NK-92 treated with Interleukin-12 subunit alpha and Interleukin-12 subunit beta, amount 100 ng/mL, for 24 hours (cell line): ENCODE results near the gene THAP9.
"Not testable (repeated sequence)": the region's sequence is repeated elsewhere in the genome, so short reads cannot be mapped to it uniquely, and the experiment has no call there.

Source experiments
- DNase-seq: peaks from one replicate; lab custom pipeline; 2025; lab: John Stamatoyannopoulos, UW

The THAP9 gene

DNA sequence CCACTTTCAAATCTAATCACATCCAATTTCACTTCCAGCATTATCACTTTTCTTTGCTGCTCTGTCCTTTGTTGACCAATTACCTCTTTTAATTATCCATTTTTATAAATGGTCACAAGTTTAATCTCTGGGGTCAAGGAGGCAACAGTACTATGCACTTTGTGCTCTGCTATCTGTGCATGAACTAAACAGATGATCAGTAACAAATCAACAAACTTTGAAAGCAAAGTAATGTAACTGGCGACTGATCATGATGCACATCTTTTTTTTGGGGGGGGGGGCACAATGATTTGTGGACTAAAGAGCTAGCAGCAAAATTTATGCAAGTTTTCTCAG, 8.1 kb upstream of the THAP9 start:
- DNase-seq = no peak

- no peak for DNase-seq
These were observed 6.6 kb upstream of the THAP9 start for GRCh38 chr4:82893942-82894341.

DNA sequence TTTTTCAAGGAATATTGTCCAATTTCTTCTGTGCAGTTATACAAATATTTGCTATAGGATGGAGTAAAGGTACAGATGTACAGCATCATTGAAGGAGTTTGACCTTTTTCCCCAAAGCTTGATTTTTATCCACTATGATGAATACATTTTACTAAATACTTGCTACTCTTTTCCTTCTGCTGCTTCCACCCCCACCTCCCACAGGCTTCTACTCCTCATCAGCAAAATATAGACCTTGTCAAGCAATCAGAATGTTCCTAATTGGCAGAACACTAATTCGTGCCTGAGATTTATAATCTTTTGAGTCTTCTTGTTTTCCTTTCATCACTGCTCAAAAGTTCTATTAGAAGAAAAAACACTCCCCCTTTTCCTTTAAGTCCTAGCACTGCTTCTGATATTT, 3.8 kb upstream of the THAP9 start:
- no peak for DNase-seq

GRCh38 chr4:82898322-82899243, 2.0 kb upstream of the THAP9 start:
- DNase-seq = no peak

- DNase-seq = no peak
These were observed 1.0 kb upstream of the THAP9 start for GRCh38 chr4:82899374-82900065.

GRCh38 chr4:82900066-82900410, 497 bp upstream of the THAP9 start:
- DNase-seq = no peak

GRCh38 chr4:82901183-82901718, 716 bp downstream of the THAP9 start:
- no peak for DNase-seq

GRCh38 chr4:82903737-82904136, 3.2 kb downstream of the THAP9 start:
- no peak for DNase-seq

DNA sequence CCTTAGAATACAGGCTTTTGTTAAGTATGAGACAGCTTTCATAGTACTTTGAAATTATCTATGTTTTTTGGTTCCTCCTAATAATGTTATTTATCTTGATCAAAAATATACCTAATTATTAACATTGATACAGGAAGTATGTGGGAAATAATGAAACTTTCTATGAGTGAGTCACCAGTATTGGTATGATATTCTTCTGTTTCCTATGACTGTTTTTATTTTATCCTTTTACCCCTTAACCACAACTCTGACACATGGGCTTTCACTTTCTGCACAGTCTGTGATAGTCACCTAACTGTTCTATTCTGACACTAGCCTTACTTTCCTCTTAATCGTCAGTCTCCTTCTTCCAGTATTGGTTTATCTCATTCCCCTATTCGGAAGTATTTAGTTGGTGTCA, 4.7 kb downstream of the THAP9 start:
- DNase-seq = peak; percentile 6

GRCh38 chr4:82906469-82906868, 5.9 kb downstream of the THAP9 start:
- no peak for DNase-seq

DNA sequence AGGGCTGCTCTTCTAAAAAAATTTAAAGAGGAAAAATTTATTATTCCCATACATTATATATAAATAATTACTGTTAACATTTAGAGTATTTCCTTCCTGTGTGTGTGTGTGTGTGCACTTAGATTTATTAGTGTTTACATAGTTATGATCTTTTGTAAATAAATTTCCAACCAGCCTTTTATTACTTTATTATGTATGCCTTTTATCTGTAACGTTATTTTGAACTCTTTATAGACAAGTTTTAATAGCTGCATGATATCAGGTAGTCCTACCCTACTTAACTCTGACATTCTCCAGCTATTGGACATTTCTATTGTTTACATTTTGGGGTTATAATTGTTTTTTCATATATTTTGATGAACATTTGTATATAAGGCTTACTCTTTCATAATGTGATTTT, 8.8 kb downstream of the THAP9 start:
- DNase-seq = no peak

DNA sequence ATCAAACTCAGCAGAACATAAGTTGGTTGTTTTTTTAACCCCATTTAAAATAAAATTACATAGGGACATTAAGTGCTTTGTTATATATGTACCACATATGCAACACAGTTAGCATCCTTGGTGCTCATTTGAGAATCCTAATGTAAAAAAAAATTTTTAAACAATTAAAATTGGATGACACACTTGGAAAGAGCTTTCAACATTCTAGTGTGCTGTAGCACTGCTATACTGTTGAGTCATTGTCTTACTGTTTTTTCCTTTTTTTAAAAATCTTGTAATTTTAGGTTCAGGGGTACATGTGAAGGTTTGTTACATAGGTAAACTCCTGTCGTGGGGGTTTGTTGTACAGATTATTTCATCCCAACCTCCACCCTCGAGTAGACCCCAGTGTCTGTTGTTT, 12.8 kb downstream of the THAP9 start:
- DNase-seq = no peak

DNA sequence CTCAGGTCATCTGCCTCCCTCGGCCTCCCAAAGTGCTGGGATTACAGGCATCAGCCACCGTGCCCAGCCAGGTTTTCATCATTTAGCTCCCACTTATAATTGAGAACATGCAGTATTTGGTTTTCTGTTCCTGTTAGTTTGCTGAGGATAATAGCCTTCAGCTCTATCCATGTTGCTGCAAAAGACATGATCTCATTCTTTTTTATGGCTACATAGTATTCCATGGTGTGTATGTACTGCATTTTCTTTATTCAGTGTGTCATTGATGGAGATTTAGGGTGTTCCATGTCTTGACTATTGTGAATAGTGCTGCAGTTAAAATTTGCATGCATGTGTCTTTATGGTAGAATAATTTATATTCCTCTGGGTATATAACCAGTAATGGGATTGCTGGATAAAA, 13.4 kb downstream of the THAP9 start:
- DNase-seq = not testable (repeated sequence)

DNA sequence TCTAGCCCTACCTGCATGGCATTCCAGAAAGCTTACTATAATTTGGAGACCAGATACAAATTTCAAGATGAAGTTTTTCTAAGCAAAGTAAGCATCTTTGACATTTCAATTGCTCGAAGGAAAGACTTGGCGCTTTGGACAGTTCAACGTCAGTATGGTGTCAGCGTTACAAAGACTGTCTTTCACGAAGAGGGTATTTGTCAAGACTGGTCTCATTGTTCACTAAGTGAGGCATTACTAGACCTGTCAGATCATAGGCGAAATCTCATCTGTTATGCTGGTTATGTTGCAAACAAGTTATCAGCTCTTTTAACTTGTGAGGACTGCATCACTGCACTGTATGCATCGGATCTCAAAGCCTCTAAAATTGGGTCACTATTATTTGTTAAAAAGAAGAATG, 17.6 kb downstream of the THAP9 start:
- no peak for DNase-seq

GRCh38 chr4:82919386-82919785, 18.9 kb downstream of the THAP9 start:
- no peak for DNase-seq

GRCh38 chr4:82921795-82922194, 21.3 kb downstream of the THAP9 start:
- DNase-seq = no peak

DNA sequence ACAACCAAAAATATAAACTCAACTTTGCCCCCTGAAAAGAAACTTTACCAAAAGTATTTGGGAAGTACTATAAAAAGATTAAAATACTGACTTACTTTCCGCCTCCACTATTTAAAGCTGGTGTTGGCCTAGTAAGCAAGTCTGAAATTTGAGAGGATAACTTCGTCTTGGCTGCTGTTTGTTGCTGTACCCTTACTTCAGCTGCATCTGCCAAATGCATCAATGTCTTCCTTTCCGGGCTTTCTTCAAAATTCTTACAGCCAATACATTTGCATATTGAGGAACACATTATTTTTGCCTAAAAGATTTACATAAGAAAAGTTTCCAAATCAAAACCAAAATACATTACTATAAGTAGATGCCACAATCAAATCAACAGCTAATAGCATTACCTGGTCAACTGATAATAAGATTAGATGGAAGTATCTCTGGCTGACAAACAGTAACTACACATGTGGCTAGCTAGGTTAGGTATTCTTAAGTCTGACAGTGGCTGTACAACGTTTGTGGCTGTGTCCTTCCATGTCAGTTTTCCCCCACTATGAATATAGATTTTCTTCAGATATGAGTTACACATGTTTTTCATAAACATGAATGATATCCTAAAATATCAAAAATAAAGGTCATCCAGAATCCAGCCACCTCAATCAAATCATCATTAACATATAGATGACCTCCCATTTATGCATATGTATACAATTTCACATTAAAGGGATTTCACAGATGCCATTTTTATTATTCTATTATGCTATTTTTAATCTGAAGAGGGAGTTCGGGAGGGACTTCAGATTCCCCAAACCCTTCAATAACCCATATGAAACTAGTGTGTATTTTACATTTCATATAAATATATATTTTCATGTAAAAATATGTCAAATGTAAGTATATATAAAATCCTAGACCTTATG, 30.6 kb downstream of the THAP9 start:
- DNase-seq = no peak

GRCh38 chr4:82934441-82934840, 33.9 kb downstream of the THAP9 start:
- no peak for DNase-seq

DNA sequence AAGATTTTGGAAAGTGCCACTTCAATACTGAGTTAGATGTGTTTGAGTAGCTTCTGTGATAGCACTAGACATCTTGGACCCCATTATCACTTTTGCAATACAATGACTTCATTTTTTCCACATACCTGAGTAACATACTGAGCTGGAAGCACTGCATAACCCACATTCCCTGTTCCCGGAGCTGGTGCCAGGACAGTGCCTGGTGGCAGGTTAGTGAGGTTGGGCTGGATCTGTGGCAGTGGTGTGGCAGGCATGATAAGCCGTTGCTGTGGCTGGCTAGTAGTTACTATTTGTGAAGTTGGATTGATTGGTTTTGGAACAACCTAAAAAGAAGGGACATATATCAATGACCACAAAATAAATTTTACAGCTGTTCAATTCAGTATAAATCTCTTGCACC, 38.9 kb downstream of the THAP9 start:
- DNase-seq = no peak

DNA sequence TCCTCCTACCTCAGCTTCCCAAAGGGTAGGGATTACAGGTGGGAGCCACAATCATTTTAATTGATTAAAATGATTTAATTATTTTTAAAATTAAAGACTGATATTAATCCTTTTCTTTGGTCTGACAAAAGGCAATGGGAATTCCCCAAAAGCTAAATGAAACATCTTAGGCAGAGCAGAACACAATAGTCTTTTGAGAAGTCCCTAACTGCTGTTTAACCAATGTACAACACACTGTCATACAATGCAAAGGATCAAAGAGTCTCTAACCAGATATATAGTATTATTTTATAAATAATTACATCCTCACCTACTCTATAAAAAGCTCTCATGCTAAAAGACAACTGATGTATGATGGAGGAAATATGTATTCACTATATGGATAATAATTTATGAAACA, 47.0 kb downstream of the THAP9 start:
- no peak for DNase-seq

DNA sequence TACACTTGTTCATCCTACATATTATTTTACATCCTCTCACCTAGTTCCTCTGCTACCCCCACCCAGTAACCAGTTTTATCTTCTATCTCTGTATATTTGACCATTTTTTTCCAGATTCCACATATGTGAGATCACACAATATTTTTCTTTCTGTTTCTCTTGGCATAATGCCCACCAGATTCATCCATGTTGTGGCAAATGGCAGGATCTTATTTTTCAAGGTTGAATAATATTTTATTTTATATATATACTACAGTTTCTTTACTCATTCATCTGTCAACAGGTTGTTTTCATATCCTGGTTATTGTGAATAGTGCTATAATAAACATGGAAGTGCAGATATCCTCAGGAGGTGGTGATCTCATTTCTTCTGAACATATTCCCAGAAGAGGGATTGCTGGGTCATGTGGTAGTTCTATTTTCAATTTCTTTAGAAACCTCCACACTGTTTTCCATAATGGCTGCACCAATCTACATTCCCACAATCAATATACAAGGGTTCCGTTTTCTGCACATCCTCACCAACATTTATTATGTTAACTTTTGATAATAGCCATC, 48.2 kb downstream of the THAP9 start:
- no peak for DNase-seq

GRCh38 chr4:82951196-82951595, 50.7 kb downstream of the THAP9 start:
- DNase-seq = no peak
